K562 (cell line): ENCODE data around the gene UBL5. TPM values are rescaled to one million over a fixed set of nuclear protein-coding genes. Genes with fewer than 3 reads are reported as not detected.
A peak's percentile ranks its signal among the peaks of the same experiment; 100 is the strongest.

ENCODE experiments used
- ATAC-seq: fragments of 200-7000 bp; cut with Tn5 transposase; 3 replicates; pipeline ENCODE4 v1.9.1; 2020; ENCODE audit warnings: moderate library complexity
- BruUV-seq: library from RNA; stranded (reverse); fragments of 400-500 nt; replicated peaks from 2 replicates; lab custom pipeline; 2021; lab: Mats Ljungman, UMichigan
- CTCF ChIA-PET: fragments of 300-600 bp; formaldehyde crosslinking; extraction: SDS; loops from one replicate; lab custom pipeline; 2021; ENCODE audit warnings: low intra/inter-chr PET ratio; lab: Yijun Ruan, JAX
- POLR2A ChIA-PET: fragments of 300-600, 350-650 bp; sonication (Branson Sonifier 250); formaldehyde crosslinking; extraction: SDS; loops from one replicate; lab custom pipeline; 2021; ENCODE audit warnings: antibody characterized with exemption, inconsistent platforms; lab: Yijun Ruan, JAX
- DNase-seq, 4 experiments: peaks; one replicate each; pipeline versions ENCODE4 v3.0.0 to v3.0.0-alpha.2; 2011 to 2018; ENCODE audit warnings: low spot score in 3 of 4, mixed read lengths in 3 of 4; ENCODE audit errors: extremely low read depth in 1 of 4
- FAIRE-seq: peaks from 2 replicates; lab custom pipeline; 2011; peaks lifted over from hg19 to GRCh38; lab: Jason Lieb, UNC
- H2AFZ ChIP-seq: 2 replicates; pipeline ENCODE4 v1.6.0; 2011; ENCODE audit warnings: low read depth, low read length, control low read depth, inconsistent platforms
- H3K27ac ChIP-seq: fragments of 200-600 bp; 3 replicates; pipeline ENCODE4 v1.8.0; 2011; ENCODE audit warnings: low read depth, mild to moderate bottlenecking, control low read depth, inconsistent platforms, low read length, moderate library complexity, mixed read lengths; ENCODE audit errors: extremely low read depth
- H3K27me3 ChIP-seq, 2 experiments: fragments of 300-600 bp in 1 of 2; 2 replicates in 1 of 2; 3 replicates in 1 of 2; pipeline versions ENCODE4 v1.6.0 to v1.8.0; 2011; ENCODE audit warnings: inconsistent platforms in 2 of 2, low read length in 2 of 2, mild to moderate bottlenecking in 1 of 2, mixed read lengths in 1 of 2, moderate library complexity in 1 of 2; ENCODE audit not compliant: control insufficient read depth in 2 of 2, insufficient read depth in 2 of 2
- H3K36me3 ChIP-seq: fragments of 300-600 bp; 3 replicates; pipeline ENCODE4 v1.8.0; 2011; ENCODE audit warnings: mild to moderate bottlenecking, low read length, inconsistent platforms; ENCODE audit not compliant: control insufficient read depth, insufficient read depth
- H3K4me1 ChIP-seq, 2 experiments: fragments of 200-600 bp in 1 of 2; replicated peaks in 1 of 2; 2 replicates in 1 of 2; 3 replicates in 1 of 2; pipeline versions ENCODE4 v1.5.1 to v1.8.0; 2011; ENCODE audit warnings: inconsistent platforms in 2 of 2, low read length in 2 of 2, mild to moderate bottlenecking in 1 of 2, mixed read lengths in 1 of 2, moderate library complexity in 1 of 2; ENCODE audit not compliant: control insufficient read depth in 2 of 2, insufficient read depth in 2 of 2
- H3K4me2 ChIP-seq: 2 replicates; pipeline ENCODE4 v1.6.1; 2011; ENCODE audit warnings: low read length, control low read depth, inconsistent platforms, mixed read lengths; ENCODE audit not compliant: insufficient read depth
- H3K4me3 ChIP-seq: fragments of 200-600 bp; sonication (generic), shearing (Covaris generic); 2 replicates; pipeline ENCODE4 v1.5.1; 2016; ENCODE audit warnings: control low read depth, inconsistent platforms
- H3K79me2 ChIP-seq: fragments of 200-600 bp; 3 replicates; pipeline ENCODE4 v1.8.0; 2011; ENCODE audit warnings: low read length, inconsistent platforms; ENCODE audit not compliant: control insufficient read depth, insufficient read depth
- H3K9ac ChIP-seq, 2 experiments: 2 replicates each; pipeline versions ENCODE4 v1.6.0 to v1.6.1; 2011; ENCODE audit warnings: low read depth in 2 of 2, low read length in 2 of 2, control low read depth in 1 of 2, inconsistent platforms in 1 of 2, mild to moderate bottlenecking in 1 of 2, mixed read lengths in 1 of 2; ENCODE audit not compliant: insufficient read depth in 1 of 2
- H3K9me1 ChIP-seq: one replicate; pipeline ENCODE4 v1.6.0; 2011; ENCODE audit warnings: inconsistent platforms, mild to moderate bottlenecking, low read length, moderate library complexity; ENCODE audit not compliant: control insufficient read depth, insufficient read depth
- H3K9me3 ChIP-seq: replicated peaks from 2 replicates; pipeline ENCODE4 v1.5.1; 2011; ENCODE audit warnings: low read depth, low read length, inconsistent platforms; ENCODE audit not compliant: control insufficient read depth, insufficient read depth
- H4K20me1 ChIP-seq: replicated peaks from 2 replicates; pipeline ENCODE4 v1.6.1; 2011; ENCODE audit warnings: low read length, inconsistent platforms, mixed read lengths; ENCODE audit not compliant: control insufficient read depth, insufficient read depth
- BCOR ChIP-seq: fragments of 450-650 bp; IDR thresholded peaks from 2 replicates; pipeline ENCODE4 v1.6.1; 2016
- CHCHD3 ChIP-seq: fragments of 250-450 bp; sonication (Bioruptor Pico); IDR thresholded peaks from 2 replicates; pipeline ENCODE4 v2.1.2; 2022; ENCODE audit warnings: mild to moderate bottlenecking
- FOXK1 ChIP-seq: sonication (generic); formaldehyde crosslinking; IDR thresholded peaks from 2 replicates; pipeline ENCODE4 v1.8.0; 2022; ENCODE audit warnings: missing genetic modification reagents, mild to moderate bottlenecking, borderline replicate concordance
- HDAC2 ChIP-seq: fragments of 450-650 bp; IDR thresholded peaks from 2 replicates; pipeline ENCODE4 v1.6.1; 2016; ENCODE audit warnings: mild to moderate bottlenecking
- JUND ChIP-seq, 2 experiments: IDR thresholded peaks; 2 replicates in 1 of 2; 3 replicates in 1 of 2; pipeline ENCODE4 v1.6.1; 2011; ENCODE audit warnings: borderline replicate concordance in 2 of 2, low read depth in 2 of 2, low read length in 2 of 2, improper control_type of control experiment in 1 of 2, missing biosample characterization in 1 of 2, missing genetic modification characterization in 1 of 2, missing genetic modification reagents in 1 of 2
- NR4A1 ChIP-seq, 2 experiments: fragments of 250-450 bp in 1 of 2; fragments of 450-650 bp in 1 of 2; sonication (Bioruptor Pico) in 1 of 2; IDR thresholded peaks; 2 replicates each; pipeline versions ENCODE4 v1.4.0 to v1.6.1; 2016 to 2020; ENCODE audit warnings: mild to moderate bottlenecking in 2 of 2, missing compliant biosample characterization in 1 of 2, missing genetic modification characterization in 1 of 2, moderate library complexity in 1 of 2
- PTBP1 ChIP-seq: fragments of 200-400 bp; formaldehyde crosslinking; IDR thresholded peaks from 2 replicates; pipeline ENCODE4 v1.6.1; 2017; ENCODE audit warnings: low read depth, low read length
- RBM25 ChIP-seq: fragments of 200-400 bp; formaldehyde crosslinking; IDR thresholded peaks from 2 replicates; pipeline ENCODE4 v1.6.1; 2018; ENCODE audit warnings: low read length, low read depth, moderate library complexity; ENCODE audit not compliant: severe bottlenecking
- RHOXF2B ChIP-seq: fragments of 250-450 bp; sonication (Bioruptor Pico); conservative IDR thresholded peaks from 2 replicates; pipeline ENCODE4 v1.5.1; 2021
- ZFP36 ChIP-seq: fragments of 150-350 bp; IDR thresholded peaks from 2 replicates; pipeline ENCODE4 v1.6.1; 2018; ENCODE audit warnings: low read length, low read depth; ENCODE audit not compliant: partially characterized antibody
- ZFP91 ChIP-seq: sonication (generic); formaldehyde crosslinking; IDR thresholded peaks from 2 replicates; pipeline ENCODE4 v1.8.0; 2022; ENCODE audit warnings: mild to moderate bottlenecking, missing genetic modification reagents
- ZNF239 ChIP-seq: fragments of 250-450 bp; sonication (Bioruptor Pico); IDR thresholded peaks from 2 replicates; pipeline ENCODE4 v1.4.0; 2020; ENCODE audit warnings: mild to moderate bottlenecking
- WGBS: fragments of 100-300 bp; shearing (Covaris generic); methylation state at CpG from one replicate; pipeline ENCODE4 v1.1.6; 2016; ENCODE audit warnings: low coverage, mixed read lengths; ENCODE audit not compliant: insufficient coverage; ENCODE audit errors: missing lambda C conversion rate; 5-methylcytosine and 5-hydroxymethylcytosine counted together
- in situ Hi-C: fragments of 300-500 bp; cut with MboI; formaldehyde crosslinking; loops from 4 replicates; pipeline ENCODE4 v1.15.0; 2018; ENCODE audit warnings: inconsistent platforms, mixed read lengths
- intact Hi-C: fragments of 100-400 bp; cut with micrococcal nuclease; formaldehyde crosslinking; loops from 2 replicates; pipeline ENCODE4 v1.14.2; 2022
- polyA plus RNA-seq, 8 experiments: library from polyadenylated mRNA; depleted of rRNA in 4 of 8; stranded (reverse) in 5 of 8; unstranded in 3 of 8; fragments of >200 nt; fragmentation: Nextera tagmentation in 2 of 8; fragmentation: Illumina TruSeq in 1 of 8; extraction: Ambion mirVana in 2 of 8; extraction: Trizol in 1 of 8; gene quantifications; 2 replicates each; pipeline versions ENCODE4 v1.2.1 to v1.2.3, GENCODE V29; 2011 to 2014; ENCODE audit warnings: inconsistent platforms in 1 of 8, missing spikeins in 1 of 8
- total RNA-seq, 7 experiments: library from RNA; depleted of rRNA in 6 of 7; stranded (reverse); fragments of >200 nt in 6 of 7; fragmentation: Illumina TruSeq in 2 of 7; extraction: Trizol in 2 of 7; gene quantifications; 2 replicates each; pipeline versions ENCODE4 v1.2.1 to v1.2.3, GENCODE V29; 2011 to 2021; ENCODE audit warnings: low replicate concordance in 1 of 7

The UBL5 gene
- total and polyA plus RNA-seq, 9 of the 15 experiments (the other 6 are each of a cell fraction or from before 2014, with no cell fraction given) = 410 to 1,266 (median 613) TPM

DNA sequence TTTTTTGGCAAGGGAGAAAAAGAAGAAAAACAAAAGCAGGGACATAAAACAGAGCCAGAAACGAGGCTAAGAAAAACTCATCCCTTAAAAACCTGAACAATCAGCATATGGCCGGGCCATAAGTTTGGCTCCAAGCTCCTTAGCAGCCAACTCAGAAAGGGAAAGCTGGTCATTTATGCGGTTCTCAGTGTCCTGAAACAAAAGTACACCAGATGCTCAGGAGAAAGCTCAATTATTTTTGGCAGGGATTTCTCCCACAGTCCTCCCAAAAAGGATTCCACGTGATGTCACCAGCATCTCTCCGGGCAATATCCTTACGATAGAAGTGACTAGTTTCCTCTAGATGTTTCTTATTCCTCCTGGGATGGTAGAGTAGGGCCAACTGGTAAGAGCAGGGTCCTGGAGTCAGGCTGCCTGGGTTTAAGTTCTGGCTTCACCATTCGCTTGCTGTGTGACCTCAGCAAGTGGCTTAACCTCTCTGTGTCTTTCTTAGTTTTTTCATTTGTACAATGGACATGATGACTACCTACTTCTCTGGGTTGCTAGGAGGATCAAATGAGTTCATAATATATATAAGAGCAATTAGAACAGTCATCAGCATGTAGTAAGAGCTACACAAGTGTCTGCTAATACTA, 41.4 kb downstream of the UBL5 start:
- TF ChIP-seq ZFP36 = peak; percentile 55
- TF ChIP-seq CHCHD3 (CRISPR knock-in tag) = no peak
- no peak for TF ChIP-seq RHOXF2B (CRISPR knock-in tag)
- no peak for TF ChIP-seq JUND (IDR thresholded peaks at IDR 0.05; ENCODE audit: borderline replicate concordance, low read depth, low read length)
- TF ChIP-seq JUND (tag; IDR thresholded peaks at IDR 0.05; ENCODE audit: borderline replicate concordance, low read depth, low read length) = no peak
- peak; percentile 55 for TF ChIP-seq RBM25
- TF ChIP-seq BCOR = peak; percentile 50; the same call in 1 of the 2 replicates
- TF ChIP-seq ZNF239 (CRISPR knock-in tag) = no peak
- TF ChIP-seq HDAC2 = no peak
- TF ChIP-seq PTBP1 = no peak
- TF ChIP-seq NR4A1 (CRISPR knock-in tag; IDR thresholded peaks at IDR 0.05) = no peak
- TF ChIP-seq NR4A1 (tag; IDR thresholded peaks at IDR 0.05) = no peak
- no peak for TF ChIP-seq FOXK1 (CRISPR knock-in tag)
- no peak for TF ChIP-seq ZFP91 (CRISPR knock-in tag)
- TF ChIP-seq, all 486 proteins: peak for 3
- ATAC-seq (no peak), FAIRE-seq (no peak), DNase-seq (no peak)
- Histone ChIP-seq H4K20me1 (no peaks in the 10 kb centered on the region), H3K9me3 (no peaks in the 10 kb centered on the region), H3K9me1 (no peaks in the 10 kb centered on the region), H3K27ac (no peak overlapping the region), H3K36me3 (no peaks in the 10 kb centered on the region), H3K27me3 (peaks cover 16 to 32% of the 10 kb centered on the region in 2 experiments; a peak in 3 of 5 replicates), H2AFZ (no peak overlapping the region), H3K9ac (no peak overlapping the region), H3K4me2 (no peak overlapping the region), H3K4me3 (no peak overlapping the region), H3K4me1 (no peaks in the 10 kb centered on the region; a peak in 1 of 5 replicates), H3K79me2 (no peaks in the 10 kb centered on the region)
- intact Hi-C loops = no loop called here
- no TSS peak for BruUV-seq
- in situ Hi-C loops = no loop called here
- 11% methylated on average over 7 of the region's 7 CpGs for WGBS
- ChIA-PET CTCF (no interaction called here), POLR2A (interaction anchor here (0.6 to 0.9 kb wide), 2 partner anchors 11 to 682 kb away, joined by 3 read pairs; no protein-coding TSS in a partner anchor)
